Uterus (tissue), 4 donors: ENCODE measurements around the gene AXIN1. TPM values are rescaled to one million over a fixed set of nuclear protein-coding genes. Genes with fewer than 3 reads are reported as not detected.
"Not testable (repeated sequence)": the region's sequence is repeated elsewhere in the genome, so short reads cannot be mapped to it uniquely, and the experiment has no call there.

ENCODE experiments used
- DNase-seq, 2 donors: peaks; one replicate each; pipeline ENCODE4 v3.0.0-alpha.2; 2019 to 2020
- H3K27ac ChIP-seq, 2 donors: fragments of 200-600 bp; sonication (generic); 1 replicate in 1 of 2; 2 replicates in 1 of 2; pipeline ENCODE4 v1.5.1; 2016 to 2018
- H3K27me3 ChIP-seq, 2 donors: fragments of 200-600 bp; sonication (generic); one replicate each; pipeline ENCODE4 v1.5.1; 2018 to 2019; ENCODE audit warnings: control low read depth in 1 of 2
- H3K36me3 ChIP-seq, 2 donors: fragments of 200-600 bp; sonication (generic); one replicate each; pipeline ENCODE4 v1.5.1; 2019; ENCODE audit warnings: control low read depth in 1 of 2
- H3K4me1 ChIP-seq, 2 donors: fragments of 200-600 bp; sonication (generic); one replicate each; pipeline ENCODE4 v1.5.1; 2018 to 2019; ENCODE audit warnings: control low read depth in 1 of 2
- H3K4me3 ChIP-seq, 2 donors: fragments of 200-600 bp; sonication (generic); 1 replicate in 1 of 2; 2 replicates in 1 of 2; pipeline ENCODE4 v1.5.1; 2018 to 2019; ENCODE audit warnings: mild to moderate bottlenecking in 1 of 2
- H3K9me3 ChIP-seq, 2 donors: fragments of 200-600 bp; sonication (generic); one replicate each; pipeline ENCODE4 v1.5.1; 2019; ENCODE audit warnings: control low read depth in 1 of 2
- CTCF ChIP-seq, 4 experiments: fragments of 200-600 bp in 2 of 4; fragments of 450-650 bp in 2 of 4; sonication (generic) in 2 of 4; IDR thresholded peaks; one replicate each; pipeline ENCODE4 v1.5.1; 2016 to 2019; ENCODE audit warnings: antibody characterized with exemption in 4 of 4, mild to moderate bottlenecking in 2 of 4, moderate library complexity in 1 of 4
- POLR2A ChIP-seq, 2 donors: fragments of 450-650 bp; IDR thresholded peaks; one replicate each; pipeline ENCODE4 v1.6.1; 2016; ENCODE audit warnings: antibody characterized with exemption in 2 of 2, mild to moderate bottlenecking in 1 of 2, moderate library complexity in 1 of 2
- intact Hi-C: fragments of 100-400 bp; cut with DNase I; formaldehyde crosslinking; loops from one replicate; pipeline ENCODE4 v1.15.1; 2023; ENCODE audit warnings: low total_unique reads
- total RNA-seq, 4 donors: library from RNA; depleted of rRNA in 3 of 4; stranded (reverse); fragments of >200 nt in 3 of 4; gene quantifications; one replicate each; pipeline versions ENCODE4 v1.1.0 to v1.2.4, GENCODE V29; 2014 to 2023
- donor health status: DM: yes; HTN: yes; CAD: no.

The AXIN1 gene
- total RNA-seq, 4 donors from 2014 or later: 6.2 to 23.6 (median 19.9) TPM

GRCh38 chr16:363110-363765, 10.7 kb upstream of the AXIN1 start:
- TF ChIP-seq POLR2A (IDR thresholded peaks at IDR 0.05) (no peak), CTCF (IDR thresholded peaks at IDR 0.05) (no peak)
- H3K4me3 ChIP-seq: no peak overlapping the region
- DNase-seq: no peak
- no peaks in the 10 kb centered on the region for H3K27me3 ChIP-seq
- intact Hi-C loops: no loop called here
- H3K4me1 ChIP-seq: no peaks in the 10 kb centered on the region
- no peaks in the 10 kb centered on the region for H3K36me3 ChIP-seq
- no peak overlapping the region for H3K27ac ChIP-seq
- H3K9me3 ChIP-seq: no peaks in the 10 kb centered on the region

GRCh38 chr16:362702-362999, 10.1 kb upstream of the AXIN1 start:
- DNase-seq, H3K27me3 ChIP-seq, H3K36me3 ChIP-seq, H3K27ac ChIP-seq, H3K9me3 ChIP-seq, H3K4me3 ChIP-seq, intact Hi-C loops, H3K4me1 ChIP-seq: not testable (repeated sequence)

- TF ChIP-seq CTCF (IDR thresholded peaks at IDR 0.05) (peak; percentile 52 to 74 (median 67)), POLR2A (IDR thresholded peaks at IDR 0.05) (no peak)
- intact Hi-C loops: no loop called here
- Histone ChIP-seq H3K4me1 (no peaks in the 10 kb centered on the region), H3K27ac (no peak overlapping the region), H3K36me3 (no peaks in the 10 kb centered on the region), H3K4me3 (no peak overlapping the region), H3K9me3 (no peaks in the 10 kb centered on the region), H3K27me3 (no peaks in the 10 kb centered on the region)
- DNase-seq: peak in 1 of 2 donors; percentile 57
These were observed 9.6 kb upstream of the AXIN1 start for GRCh38 chr16:361872-362701.

GRCh38 chr16:361341-361871, 8.9 kb upstream of the AXIN1 start:
- Histone ChIP-seq H3K4me1 (no peaks in the 10 kb centered on the region), H3K36me3 (no peaks in the 10 kb centered on the region), H3K9me3 (no peaks in the 10 kb centered on the region), H3K4me3 (no peak overlapping the region), H3K27ac (no peak overlapping the region), H3K27me3 (no peaks in the 10 kb centered on the region)
- no peak for DNase-seq
- no peak for TF ChIP-seq CTCF (IDR thresholded peaks at IDR 0.05)
- intact Hi-C loops: no loop called here

- no peaks in the 10 kb centered on the region for H3K4me1 ChIP-seq
- DNase-seq: no peak
- H3K36me3 ChIP-seq: no peaks in the 10 kb centered on the region
- no peak for TF ChIP-seq POLR2A (IDR thresholded peaks at IDR 0.05)
- TF ChIP-seq CTCF (IDR thresholded peaks at IDR 0.05): no peak
- H3K4me3 ChIP-seq: no peak overlapping the region
- no peaks in the 10 kb centered on the region for H3K9me3 ChIP-seq
- no peak overlapping the region for H3K27ac ChIP-seq
- intact Hi-C loops: no loop called here
- no peaks in the 10 kb centered on the region for H3K27me3 ChIP-seq
These were observed 8.3 kb upstream of the AXIN1 start for GRCh38 chr16:360698-361336.
